HEK293 (cell line): ENCODE data around the gene MITD1.

Experiments
- CTCF ChIA-PET: fragments of 350-600 bp; formaldehyde crosslinking; extraction: SDS; loops from one replicate; lab custom pipeline; 2021; ENCODE audit warnings: antibody characterized with exemption; lab: Yijun Ruan, JAX
- POLR2A ChIA-PET: fragments of 300-600 bp; formaldehyde crosslinking; extraction: SDS; loops from one replicate; lab custom pipeline; 2020; ENCODE audit warnings: antibody characterized with exemption, inconsistent platforms; lab: Yijun Ruan, JAX
- H3K27ac ChIP-seq: fragments of 200-500 bp; sonication (Bioruptor generic); 2 replicates; pipeline ENCODE4 v1.5.1; 2014; ENCODE audit warnings: low read depth, low read length, control low read depth, inconsistent platforms; ENCODE audit errors: extremely low read depth
- H3K36me3 ChIP-seq, 2 experiments: fragments of 200-500 bp in 1 of 2; sonication (Bioruptor generic) in 1 of 2; 1 replicate in 1 of 2; 2 replicates in 1 of 2; pipeline ENCODE4 v1.5.1; 2014 to 2017; ENCODE audit warnings: inconsistent platforms in 2 of 2, low read length in 2 of 2; ENCODE audit not compliant: control insufficient read depth in 2 of 2, insufficient read depth in 1 of 2
- H3K4me1 ChIP-seq: fragments of 200-500 bp; sonication (Bioruptor generic); 2 replicates; pipeline ENCODE4 v1.5.1; 2014; ENCODE audit warnings: mild to moderate bottlenecking, low read length, inconsistent platforms; ENCODE audit not compliant: control insufficient read depth, insufficient read depth
- H3K4me3 ChIP-seq: 2 replicates; pipeline ENCODE4 v1.5.1; 2011; ENCODE audit warnings: low read depth, mild to moderate bottlenecking, control low read depth, low read length, moderate library complexity
- H3K9me3 ChIP-seq: fragments of 200-500 bp; sonication (Bioruptor generic); 2 replicates; pipeline ENCODE4 v1.5.1; 2014; ENCODE audit warnings: low read depth, low read length, inconsistent platforms; ENCODE audit not compliant: control insufficient read depth, insufficient read depth
- KLF10 ChIP-seq: fragments of 450-650 bp; IDR thresholded peaks from 2 replicates; pipeline ENCODE4 v1.5.1; 2018; ENCODE audit warnings: missing biosample characterization, mild to moderate bottlenecking, missing genetic modification characterization
- KLF16 ChIP-seq: fragments of 450-650 bp; formaldehyde crosslinking; IDR thresholded peaks from 2 replicates; pipeline ENCODE4 v1.5.1; 2017; ENCODE audit warnings: missing biosample characterization, missing genetic modification characterization
- KLF8 ChIP-seq: fragments of 450-650 bp; formaldehyde crosslinking; IDR thresholded peaks from 2 replicates; pipeline ENCODE4 v1.5.1; 2016; ENCODE audit warnings: missing biosample characterization, missing genetic modification characterization
- KLF9 ChIP-seq: fragments of 450-650 bp; formaldehyde crosslinking; IDR thresholded peaks from 2 replicates; pipeline ENCODE4 v1.5.1; 2016; ENCODE audit warnings: missing biosample characterization, missing genetic modification characterization, low read depth
- RBAK ChIP-seq: fragments of 450-650 bp; formaldehyde crosslinking; IDR thresholded peaks from 2 replicates; pipeline ENCODE4 v1.5.1; 2016; ENCODE audit warnings: missing biosample characterization, missing genetic modification characterization
- TRIM28 ChIP-seq: IDR thresholded peaks from 2 replicates; pipeline ENCODE4 v1.6.1; 2011; ENCODE audit warnings: low read length, control low read depth, borderline replicate concordance
- ZBTB20 ChIP-seq: fragments of 450-650 bp; formaldehyde crosslinking; IDR thresholded peaks from 2 replicates; pipeline ENCODE4 v1.5.1; 2016; ENCODE audit warnings: missing biosample characterization, missing genetic modification characterization
- ZNF19 ChIP-seq: fragments of 450-650 bp; formaldehyde crosslinking; IDR thresholded peaks from 2 replicates; pipeline ENCODE4; 2016; ENCODE audit warnings: missing biosample characterization, missing genetic modification characterization, low read depth
- ZNF211 ChIP-seq: fragments of 450-650 bp; formaldehyde crosslinking; IDR thresholded peaks from 2 replicates; pipeline ENCODE4 v1.5.1; 2016; ENCODE audit warnings: low read depth, missing biosample characterization, missing genetic modification characterization
- ZNF266 ChIP-seq: fragments of 450-650 bp; formaldehyde crosslinking; IDR thresholded peaks from 2 replicates; pipeline ENCODE4 v1.5.1; 2016; ENCODE audit warnings: missing biosample characterization, missing genetic modification characterization, low read depth
- ZNF302 ChIP-seq: fragments of 450-650 bp; formaldehyde crosslinking; IDR thresholded peaks from 2 replicates; pipeline ENCODE4 v1.5.1; 2016; ENCODE audit warnings: missing biosample characterization, missing genetic modification characterization, low read depth
- ZNF324 ChIP-seq: fragments of 450-650 bp; formaldehyde crosslinking; IDR thresholded peaks from 2 replicates; pipeline ENCODE4 v1.5.1; 2016; ENCODE audit warnings: missing biosample characterization, missing genetic modification characterization
- ZNF354C ChIP-seq: fragments of 450-650 bp; formaldehyde crosslinking; IDR thresholded peaks from 2 replicates; pipeline ENCODE4 v1.5.1; 2016; ENCODE audit warnings: missing biosample characterization, missing genetic modification characterization, low read depth, borderline replicate concordance
- ZNF391 ChIP-seq: fragments of 450-650 bp; formaldehyde crosslinking; IDR thresholded peaks from 2 replicates; pipeline ENCODE4 v1.5.1; 2016; ENCODE audit warnings: low read depth, missing biosample characterization, missing genetic modification characterization, borderline replicate concordance
- ZNF514 ChIP-seq: fragments of 450-650 bp; formaldehyde crosslinking; IDR thresholded peaks from 2 replicates; pipeline ENCODE4 v1.5.1; 2016; ENCODE audit warnings: missing biosample characterization, missing genetic modification characterization
- ZNF544 ChIP-seq: fragments of 450-650 bp; formaldehyde crosslinking; IDR thresholded peaks from 2 replicates; pipeline ENCODE4 v1.5.0; 2017; ENCODE audit warnings: missing biosample characterization, missing genetic modification characterization
- ZNF558 ChIP-seq: fragments of 450-650 bp; formaldehyde crosslinking; IDR thresholded peaks from 2 replicates; pipeline ENCODE4 v1.5.1; 2016; ENCODE audit warnings: missing biosample characterization, missing genetic modification characterization
- ZNF610 ChIP-seq: fragments of 450-650 bp; formaldehyde crosslinking; IDR thresholded peaks from 2 replicates; pipeline ENCODE4 v1.5.1; 2016; ENCODE audit warnings: missing biosample characterization, missing genetic modification characterization, borderline replicate concordance
- ZNF670 ChIP-seq: fragments of 450-650 bp; formaldehyde crosslinking; IDR thresholded peaks from 2 replicates; pipeline ENCODE4 v1.5.1; 2016; ENCODE audit warnings: missing biosample characterization, missing genetic modification characterization, low read depth
- ZNF701 ChIP-seq: fragments of 450-650 bp; formaldehyde crosslinking; IDR thresholded peaks from 2 replicates; pipeline ENCODE4 v1.5.1; 2016; ENCODE audit warnings: missing biosample characterization, missing genetic modification characterization
- ZNF768 ChIP-seq: fragments of 450-650 bp; formaldehyde crosslinking; IDR thresholded peaks from 2 replicates; pipeline ENCODE4 v1.5.1; 2018; ENCODE audit warnings: missing biosample characterization, mild to moderate bottlenecking, missing genetic modification characterization
- TF ChIP-seq, protein P1 (sequence below): fragments of 450-650 bp; formaldehyde crosslinking; IDR thresholded peaks from 2 replicates; pipeline ENCODE4 v1.5.0; 2017; ENCODE audit warnings: missing biosample characterization, missing genetic modification characterization, borderline replicate concordance
- TF ChIP-seq, protein P2 (sequence below): fragments of 450-650 bp; formaldehyde crosslinking; IDR thresholded peaks from 2 replicates; pipeline ENCODE4 v1.5.1; 2016; ENCODE audit warnings: missing biosample characterization, missing genetic modification characterization
- TF ChIP-seq, protein P3 (sequence below): fragments of 450-650 bp; formaldehyde crosslinking; IDR thresholded peaks from 2 replicates; pipeline ENCODE4 v1.5.1; 2017; ENCODE audit warnings: missing biosample characterization, missing genetic modification characterization

MITD1 gene

GRCh38 chr2:99169534-99169933 lies 11.3 kb downstream of the MITD1 start (continued):
- TF ChIP-seq, protein P1, sequence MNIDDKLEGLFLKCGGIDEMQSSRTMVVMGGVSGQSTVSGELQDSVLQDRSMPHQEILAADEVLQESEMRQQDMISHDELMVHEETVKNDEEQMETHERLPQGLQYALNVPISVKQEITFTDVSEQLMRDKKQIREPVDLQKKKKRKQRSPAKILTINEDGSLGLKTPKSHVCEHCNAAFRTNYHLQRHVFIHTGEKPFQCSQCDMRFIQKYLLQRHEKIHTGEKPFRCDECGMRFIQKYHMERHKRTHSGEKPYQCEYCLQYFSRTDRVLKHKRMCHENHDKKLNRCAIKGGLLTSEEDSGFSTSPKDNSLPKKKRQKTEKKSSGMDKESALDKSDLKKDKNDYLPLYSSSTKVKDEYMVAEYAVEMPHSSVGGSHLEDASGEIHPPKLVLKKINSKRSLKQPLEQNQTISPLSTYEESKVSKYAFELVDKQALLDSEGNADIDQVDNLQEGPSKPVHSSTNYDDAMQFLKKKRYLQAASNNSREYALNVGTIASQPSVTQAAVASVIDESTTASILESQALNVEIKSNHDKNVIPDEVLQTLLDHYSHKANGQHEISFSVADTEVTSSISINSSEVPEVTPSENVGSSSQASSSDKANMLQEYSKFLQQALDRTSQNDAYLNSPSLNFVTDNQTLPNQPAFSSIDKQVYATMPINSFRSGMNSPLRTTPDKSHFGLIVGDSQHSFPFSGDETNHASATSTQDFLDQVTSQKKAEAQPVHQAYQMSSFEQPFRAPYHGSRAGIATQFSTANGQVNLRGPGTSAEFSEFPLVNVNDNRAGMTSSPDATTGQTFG (tag by site-specific recombination), result no peak
- TF ChIP-seq KLF9 (tag by site-specific recombination) (no peak), ZNF324 (tag by site-specific recombination) (no peak), TRIM28 (no peak), ZNF19 (tag by site-specific recombination) (no peak), ZNF266 (tag by site-specific recombination) (no peak)

DNA sequence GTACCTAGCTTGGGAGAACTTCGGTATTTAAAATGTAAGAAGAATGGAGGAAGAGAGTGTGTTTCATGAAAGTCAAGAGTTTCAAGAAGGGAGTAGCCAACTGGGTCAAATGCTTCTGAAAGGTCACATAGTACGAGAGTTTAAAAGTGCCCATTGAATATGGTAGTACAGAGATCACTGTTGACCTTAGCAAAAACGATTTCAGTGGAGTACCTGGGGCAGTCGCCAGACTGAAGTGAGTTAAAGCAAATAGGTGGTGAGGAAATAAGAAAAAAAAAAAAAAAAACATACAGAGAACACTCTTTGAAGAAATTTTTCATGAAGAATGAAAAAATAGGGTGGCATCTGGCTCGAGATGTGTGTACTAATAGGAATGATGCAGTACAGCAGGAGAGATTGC lies 14.6 kb downstream of the MITD1 start:
- Histone ChIP-seq H3K4me3 (no peak overlapping the region), H3K27ac (no peak overlapping the region), H3K4me1 (no peaks in the 10 kb centered on the region)
- TF ChIP-seq ZNF391 (tag by site-specific recombination), result no peak
- TF ChIP-seq, all 188 proteins: peak for 0
- POLR2A ChIA-PET, result interaction anchor here (1.9 kb wide), 1 partner anchor 14 kb away, joined by 8 read pairs; no protein-coding TSS in a partner anchor
- no peaks in the 10 kb centered on the region for H3K9me3 ChIP-seq
- CTCF ChIA-PET, result interaction anchor here (1.2 to 1.4 kb wide), 2 partner anchors 9 to 11 kb away, joined by 3 to 6 read pairs; partner anchors contain the start of genes LIPT1 and TSGA10
- peaks cover 44 to 53% of the 10 kb centered on the region in 2 experiments for H3K36me3 ChIP-seq

GRCh38 chr2:99159594-99159993 lies 21.3 kb downstream of the MITD1 start:
- H3K4me1 ChIP-seq, result no peaks in the 10 kb centered on the region
- H3K9me3 ChIP-seq, result no peaks in the 10 kb centered on the region
- no peak overlapping the region for H3K27ac ChIP-seq
- TF ChIP-seq ZNF768 (tag by site-specific recombination) (no peak), KLF8 (tag by site-specific recombination) (no peak), ZNF701 (tag by site-specific recombination) (no peak), ZNF266 (tag by site-specific recombination) (no peak), ZNF558 (tag by site-specific recombination) (no peak), ZNF211 (tag by site-specific recombination) (no peak), ZNF302 (tag by site-specific recombination) (no peak), ZBTB20 (no peak), ZNF514 (tag by site-specific recombination) (no peak), TRIM28 (no peak), KLF10 (tag by site-specific recombination) (no peak), ZNF354C (no peak), ZNF610 (no peak), KLF16 (tag by site-specific recombination) (no peak), ZNF544 (tag by site-specific recombination) (no peak), ZNF670 (tag by site-specific recombination) (no peak), RBAK (tag by site-specific recombination) (no peak)
- TF ChIP-seq, protein P2, sequence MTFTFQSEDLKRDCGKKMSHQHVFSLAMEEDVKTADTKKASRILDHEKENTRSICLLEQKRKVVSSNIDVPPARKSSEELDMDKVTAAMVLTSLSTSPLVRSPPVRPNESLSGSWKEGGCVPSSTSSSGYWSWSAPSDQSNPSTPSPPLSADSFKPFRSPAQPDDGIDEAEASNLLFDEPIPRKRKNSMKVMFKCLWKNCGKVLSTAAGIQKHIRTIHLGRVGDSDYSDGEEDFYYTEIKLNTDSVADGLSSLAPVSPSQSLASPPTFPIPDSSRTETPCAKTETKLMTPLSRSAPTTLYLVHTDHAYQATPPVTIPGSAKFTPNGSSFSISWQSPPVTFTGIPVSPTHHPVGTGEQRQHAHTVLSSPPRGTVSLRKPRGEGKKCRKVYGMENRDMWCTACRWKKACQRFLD (tag by site-specific recombination), result no peak
- TF ChIP-seq, protein P3, sequence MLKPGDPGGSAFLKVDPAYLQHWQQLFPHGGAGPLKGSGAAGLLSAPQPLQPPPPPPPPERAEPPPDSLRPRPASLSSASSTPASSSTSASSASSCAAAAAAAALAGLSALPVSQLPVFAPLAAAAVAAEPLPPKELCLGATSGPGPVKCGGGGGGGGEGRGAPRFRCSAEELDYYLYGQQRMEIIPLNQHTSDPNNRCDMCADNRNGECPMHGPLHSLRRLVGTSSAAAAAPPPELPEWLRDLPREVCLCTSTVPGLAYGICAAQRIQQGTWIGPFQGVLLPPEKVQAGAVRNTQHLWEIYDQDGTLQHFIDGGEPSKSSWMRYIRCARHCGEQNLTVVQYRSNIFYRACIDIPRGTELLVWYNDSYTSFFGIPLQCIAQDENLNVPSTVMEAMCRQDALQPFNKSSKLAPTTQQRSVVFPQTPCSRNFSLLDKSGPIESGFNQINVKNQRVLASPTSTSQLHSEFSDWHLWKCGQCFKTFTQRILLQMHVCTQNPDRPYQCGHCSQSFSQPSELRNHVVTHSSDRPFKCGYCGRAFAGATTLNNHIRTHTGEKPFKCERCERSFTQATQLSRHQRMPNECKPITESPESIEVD, result no peak
- TF ChIP-seq, all 188 proteins: peak for 0
- Histone ChIP-seq H3K4me3 (no peak overlapping the region), H3K36me3 (peaks cover 0 to 27% of the 10 kb centered on the region in 2 experiments; a peak in 1 of 3 replicates)
- CTCF ChIA-PET, result no interaction called here
- POLR2A ChIA-PET, result no interaction called here
